Heart right ventricle (tissue), 16 donors: ENCODE data around the gene TVP23A. TPM values are rescaled to one million over a fixed set of nuclear protein-coding genes. Genes with fewer than 3 reads are reported as not detected.
"Not testable (repeated sequence)": the region's sequence is repeated elsewhere in the genome, so short reads cannot be mapped to it uniquely, and the experiment has no call there.

ENCODE experiments used
- ATAC-seq, 8 donors: fragments of 200-7000 bp; cut with Tn5 transposase; one replicate each; pipeline ENCODE4 v1.9.1; 2020; ENCODE audit warnings: mild to moderate bottlenecking in 8 of 8, moderate library complexity in 8 of 8, moderate number of reproducible peaks in 1 of 8
- DNase-seq, 2 donors: peaks; one replicate each; pipeline ENCODE4 v3.0.0-alpha.2; 2020
- H3K27ac ChIP-seq, 10 donors: fragments of 200-600 bp; sonication (generic) in 2 of 10; one replicate each; pipeline versions ENCODE4 v1.5.0 to v1.8.0; 2020 to 2022; ENCODE audit warnings: mild to moderate bottlenecking in 3 of 10
- H3K27me3 ChIP-seq, 7 donors: fragments of 200-600 bp; one replicate each; pipeline ENCODE4 v1.8.0; 2021 to 2022; ENCODE audit warnings: mild to moderate bottlenecking in 2 of 7
- H3K36me3 ChIP-seq, 9 donors: fragments of 200-600 bp; sonication (generic) in 1 of 9; one replicate each; pipeline versions ENCODE4 v1.5.0 to v1.8.0; 2020 to 2022; ENCODE audit warnings: mild to moderate bottlenecking in 2 of 9
- H3K4me1 ChIP-seq, 9 donors: fragments of 200-600 bp; sonication (generic) in 1 of 9; one replicate each; pipeline versions ENCODE4 v1.5.0 to v1.8.0; 2020 to 2022; ENCODE audit warnings: mild to moderate bottlenecking in 4 of 9
- H3K4me3 ChIP-seq, 10 donors: fragments of 200-600 bp; sonication (generic) in 2 of 10; one replicate each; pipeline versions ENCODE4 v1.5.0 to v1.8.0; 2020 to 2022; ENCODE audit warnings: mild to moderate bottlenecking in 7 of 10, moderate library complexity in 2 of 10
- H3K9me3 ChIP-seq, 11 donors: fragments of 200-600 bp in 10 of 11; sonication (generic) in 2 of 11; one replicate each; pipeline versions ENCODE4 v1.5.0 to v1.8.0; 2013 to 2022; ENCODE audit warnings: mild to moderate bottlenecking in 2 of 11, control low read depth in 1 of 11, moderate library complexity in 1 of 11
- CTCF ChIP-seq, 9 donors: fragments of 200-600 bp; sonication (generic) in 2 of 9; IDR thresholded peaks; one replicate each; pipeline versions ENCODE4 v1.5.0 to v1.8.0; 2021 to 2022; ENCODE audit warnings: antibody characterized with exemption in 9 of 9, mild to moderate bottlenecking in 5 of 9, moderate library complexity in 1 of 9
- WGBS, 2 donors: extraction: QIAGEN DNeasy Blood & Tissue Kit; methylation state at CpG; one replicate each; pipeline ENCODE4 v1.1.7; 2013; ENCODE audit warnings: inconsistent platforms in 1 of 2; 5-methylcytosine and 5-hydroxymethylcytosine counted together
- intact Hi-C, 10 donors: fragments of 100-400 bp; cut with DNase I; formaldehyde crosslinking; loops; one replicate each; pipeline versions ENCODE4 v1.11.1 to v1.14.2; 2022
- polyA plus RNA-seq, 2 donors: library from polyadenylated mRNA; stranded (reverse); fragments of 200-250 nt; gene quantifications; one replicate each; pipeline ENCODE4 v1.2.3, GENCODE V29; 2013
- total RNA-seq, 10 donors: library from RNA; stranded (reverse); fragmentation: NEBNext Ultra II Directional in 3 of 10; extraction: Animal tissue kit (Norgen Biotek cat#: 25700) in 3 of 10; gene quantifications; one replicate each; pipeline versions ENCODE4 v1.2.1 to v1.2.4, GENCODE V29; 2021 to 2023
- donor health status: Arrhythmogenic right ventricular cardiomyopathy.
- donor health status: ischemic (EF 13 %, LVEDD 7.1; RV severe dilation, severe dysfunction).
- donor health status: healthy with polysubstance abuse.
- donor health status: DM: no; HTN: yes; CAD: no.
- donor health status: DM: no; HTN: no; CAD: no.
- donor health status: ischemic (EF 25% LVEDD 6.9; RV normal size, moderate dysfunction).
- donor health status: ischemic (EF 25% LVEDD 5.7; RV mildly dilated, moderate dysfunction).
- donor health status: healthy.
- donor health status: DM: yes; HTN: yes; CAD: no.
- donor health status: Ischemic cardiomyopathy.
- donor health status: ischemic (EF 35%, LVEDD 5.7; RV mildly dilated, moderate dysfunction).
- donor health status: nonischemic (EF 11% LVEDD 7.7; RV severe dilation, severe dysfunction).
- donor health status: DM: yes; HTN: yes; CAD: no.
- donor health status: PGD.
- donor health status: ischemic (EF 29% LVEDD 5.4; RV normal size, mild dysfunction).
- donor health status: nonischemic (EF 23%, LVEDD 6.1; RV moderate dilation, normal function).

Gene TVP23A
- total and polyA plus RNA-seq, 12 donors = 0.04 to 0.44 (median 0.18) TPM; not detected in 5

GRCh38 chr16:10787304-10787703, 31.3 kb downstream of the TVP23A start:
- no peak for ATAC-seq

DNA sequence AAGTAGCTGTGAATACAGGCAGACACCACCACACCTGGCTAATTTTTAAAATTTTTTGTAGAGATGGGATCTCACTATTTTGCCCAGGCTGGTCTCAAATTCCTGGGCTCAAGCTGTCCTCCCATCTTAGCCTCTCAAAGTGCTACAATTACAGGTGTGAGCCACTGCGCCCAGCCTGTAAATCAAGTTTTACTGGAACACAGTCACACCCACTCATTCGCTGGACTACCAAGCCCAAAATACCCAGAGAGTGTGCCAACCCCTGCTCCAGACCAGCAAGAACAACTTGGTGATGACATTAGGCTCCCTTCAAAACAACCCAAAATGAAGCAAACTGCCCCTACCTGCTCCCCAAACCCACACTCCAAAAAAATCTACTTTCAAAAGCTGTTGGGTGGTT, 36.0 kb downstream of the TVP23A start:
- WGBS, 2 donors = 98% methylated on average over 2 of the region's 2 CpGs
- H3K4me1 ChIP-seq = no peaks in the 10 kb centered on the region
- no peak overlapping the region for H3K4me3 ChIP-seq
- H3K27ac ChIP-seq = no peak overlapping the region
- intact Hi-C loops = loop anchor here in 1 of 10 donors (5.0 kb wide), 1 partner anchor 35 kb away; the partner anchor contains the start of gene TVP23A
- H3K36me3 ChIP-seq = no peaks in the 10 kb centered on the region
- TF ChIP-seq CTCF (IDR thresholded peaks at IDR 0.05) = no peak
- DNase-seq (no peak), ATAC-seq (no peak)
- no peaks in the 10 kb centered on the region for H3K27me3 ChIP-seq
- no peaks in the 10 kb centered on the region for H3K9me3 ChIP-seq

More at GRCh38 chr16:10787304-10787703, 31.3 kb downstream of the TVP23A start:
- Histone ChIP-seq H3K27me3 (no peaks in the 10 kb centered on the region), H3K4me3 (no peak overlapping the region), H3K9me3 (no peaks in the 10 kb centered on the region), H3K36me3 (no peaks in the 10 kb centered on the region), H3K27ac (no peak overlapping the region), H3K4me1 (peaks cover 0 to 7% (median 0%) of the 10 kb centered on the region in 9 donors)
- TF ChIP-seq CTCF (IDR thresholded peaks at IDR 0.05) = no peak
- intact Hi-C loops = no loop called here
- 76 to 88% methylated on average over 5 of the region's 5 CpGs for WGBS, 2 donors
- DNase-seq = no peak

DNA sequence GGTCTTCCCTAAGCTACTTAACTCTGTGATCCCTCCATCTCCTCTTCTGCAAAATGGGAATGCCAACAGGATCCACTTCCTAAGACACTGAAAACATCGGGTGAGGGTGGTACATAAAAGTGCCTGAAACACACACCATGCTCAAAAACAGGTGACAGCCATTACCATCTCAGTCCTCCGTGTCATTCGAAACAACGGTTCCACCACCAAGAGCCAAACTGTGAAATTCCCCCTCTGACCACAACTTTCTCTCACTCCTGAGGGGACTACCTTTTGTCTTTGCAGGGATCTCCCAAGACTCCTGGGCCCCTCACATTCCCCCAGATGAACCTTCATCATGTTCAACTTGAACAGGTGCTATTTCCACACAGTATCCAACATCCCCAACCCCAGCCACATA, 38.0 kb downstream of the TVP23A start:
- H3K4me3 ChIP-seq = no peak overlapping the region
- H3K36me3 ChIP-seq = no peaks in the 10 kb centered on the region
- TF ChIP-seq CTCF (IDR thresholded peaks at IDR 0.05) = no peak
- 91 to 92% methylated on average over 4 of the region's 4 CpGs for WGBS, 2 donors
- intact Hi-C loops = loop anchor here in 1 of 10 donors (5.0 kb wide), 1 partner anchor 37 kb away; the partner anchor contains the start of gene TVP23A
- ATAC-seq (no peak), DNase-seq (no peak)
- H3K27me3 ChIP-seq = no peaks in the 10 kb centered on the region
- no peak overlapping the region for H3K27ac ChIP-seq
- no peaks in the 10 kb centered on the region for H3K4me1 ChIP-seq
- H3K9me3 ChIP-seq = no peaks in the 10 kb centered on the region

- not testable (repeated sequence) for DNase-seq, H3K4me1 ChIP-seq, ATAC-seq, H3K27ac ChIP-seq, H3K36me3 ChIP-seq, H3K4me3 ChIP-seq, H3K27me3 ChIP-seq, H3K9me3 ChIP-seq
- intact Hi-C loops = loop anchor here in 2 of 10 donors (5.0 to 10.0 kb wide), 2 partner anchors 37 to 105 kb away; partner anchors contain the start of gene TVP23A (in 1 of the 2)
- 96 to 98% methylated on average over 6 of the region's 6 CpGs for WGBS, 2 donors
Observed at GRCh38 chr16:10779908-10780307, 38.7 kb downstream of the TVP23A start.

- no peaks in the 10 kb centered on the region for H3K9me3 ChIP-seq
- no peak for ATAC-seq
- TF ChIP-seq CTCF (IDR thresholded peaks at IDR 0.05) = no peak
- intact Hi-C loops = loop anchor here in 1 of 10 donors (10.0 kb wide), 1 partner anchor 107 kb away; no protein-coding TSS in a partner anchor
- no peak overlapping the region for H3K4me3 ChIP-seq
- DNase-seq = no peak
- H3K27me3 ChIP-seq = no peaks in the 10 kb centered on the region
- H3K27ac ChIP-seq = no peak overlapping the region
- 94 to 96% methylated on average over 12 of the region's 12 CpGs for WGBS, 2 donors
- H3K36me3 ChIP-seq = no peaks in the 10 kb centered on the region
- peaks cover 0 to 6% (median 0%) of the 10 kb centered on the region in 9 donors for H3K4me1 ChIP-seq
Observed at GRCh38 chr16:10777356-10777755, 41.2 kb downstream of the TVP23A start.

GRCh38 chr16:10776923-10777322, 41.7 kb downstream of the TVP23A start:
- H3K9me3 ChIP-seq, H3K4me3 ChIP-seq, H3K27me3 ChIP-seq, H3K27ac ChIP-seq, H3K36me3 ChIP-seq, DNase-seq, ATAC-seq, H3K4me1 ChIP-seq: not testable (repeated sequence)
- 69 to 70% methylated on average over 6 of the region's 6 CpGs for WGBS, 2 donors
- intact Hi-C loops = loop anchor here in 1 of 10 donors (10.0 kb wide), 1 partner anchor 108 kb away; no protein-coding TSS in a partner anchor
